Stimulated activated CD8-positive, alpha-beta memory T cell treated with anti-CD3 and anti-CD28 coated beads, Interleukin-15, amount 100 ng/mL, for 1 hour (primary cell): ENCODE results near the gene KIF12.

Experiments used
- DNase-seq: peaks from one replicate; pipeline ENCODE4 v3.0.0-alpha.2; 2020; ENCODE audit warnings: low read depth

KIF12 gene

GRCh38 chr9:114065304-114065703 is 33.8 kb downstream of the KIF12 start:
- DNase-seq = no peak

GRCh38 chr9:114061830-114062474 is 37.1 kb downstream of the KIF12 start:
- no peak for DNase-seq

GRCh38 chr9:114061292-114061691 is 37.8 kb downstream of the KIF12 start:
- no peak for DNase-seq

GRCh38 chr9:114060711-114061110 is 38.4 kb downstream of the KIF12 start:
- no peak for DNase-seq

- DNase-seq = no peak
Observed at GRCh38 chr9:114060070-114060469, 39.0 kb downstream of the KIF12 start.

GRCh38 chr9:114059047-114059803 is 39.9 kb downstream of the KIF12 start:
- no peak for DNase-seq

- no peak for DNase-seq
Observed at GRCh38 chr9:114058688-114059046, 40.4 kb downstream of the KIF12 start.

- no peak for DNase-seq
Observed at GRCh38 chr9:114057161-114057885, 41.8 kb downstream of the KIF12 start.

GRCh38 chr9:114056527-114056926 is 42.6 kb downstream of the KIF12 start:
- DNase-seq = no peak

GRCh38 chr9:114055894-114056293 is 43.2 kb downstream of the KIF12 start:
- no peak for DNase-seq

- DNase-seq = no peak
Observed at GRCh38 chr9:114055061-114055460, 44.0 kb downstream of the KIF12 start.

- DNase-seq = no peak
Observed at GRCh38 chr9:114054191-114054690, 44.9 kb downstream of the KIF12 start.

- no peak for DNase-seq
Observed at GRCh38 chr9:114053246-114054005, 45.7 kb downstream of the KIF12 start.

GRCh38 chr9:114051706-114052105 is 47.4 kb downstream of the KIF12 start:
- DNase-seq = no peak

GRCh38 chr9:114051281-114051680 is 47.8 kb downstream of the KIF12 start:
- DNase-seq = no peak

- DNase-seq = no peak
Observed at GRCh38 chr9:114050646-114051045, 48.4 kb downstream of the KIF12 start.

GRCh38 chr9:114050226-114050568 is 48.9 kb downstream of the KIF12 start:
- no peak for DNase-seq

- DNase-seq = no peak
Observed at GRCh38 chr9:114049441-114050225, 49.5 kb downstream of the KIF12 start.

- DNase-seq = no peak
Observed at GRCh38 chr9:114048533-114049415, 50.3 kb downstream of the KIF12 start.

GRCh38 chr9:114047717-114048116 is 51.4 kb downstream of the KIF12 start:
- DNase-seq = no peak
